ENCODE results near the gene ARRDC1.

The ARRDC1 gene

DNA sequence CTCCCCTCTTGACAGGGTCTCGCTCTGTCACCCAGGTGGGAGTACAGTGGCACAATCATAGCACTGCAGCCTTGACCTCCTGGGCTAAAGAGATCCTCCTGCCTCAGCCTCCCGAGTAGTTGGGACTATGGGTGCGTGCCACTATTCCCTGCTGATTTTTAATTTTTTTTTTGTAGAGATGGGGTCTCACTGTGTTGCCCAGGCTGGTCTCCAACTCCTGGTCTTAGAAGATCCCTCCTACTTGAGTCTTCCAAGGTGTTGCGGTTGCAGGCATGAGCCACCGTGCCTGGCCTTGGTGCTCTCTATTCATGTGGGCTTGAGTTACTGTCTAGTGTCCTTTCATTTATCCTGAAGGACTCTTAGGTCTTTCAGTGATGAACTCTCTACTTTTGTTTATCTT lies 37.4 kb downstream of the ARRDC1 start:
- DNase-seq, result no peak

DNA sequence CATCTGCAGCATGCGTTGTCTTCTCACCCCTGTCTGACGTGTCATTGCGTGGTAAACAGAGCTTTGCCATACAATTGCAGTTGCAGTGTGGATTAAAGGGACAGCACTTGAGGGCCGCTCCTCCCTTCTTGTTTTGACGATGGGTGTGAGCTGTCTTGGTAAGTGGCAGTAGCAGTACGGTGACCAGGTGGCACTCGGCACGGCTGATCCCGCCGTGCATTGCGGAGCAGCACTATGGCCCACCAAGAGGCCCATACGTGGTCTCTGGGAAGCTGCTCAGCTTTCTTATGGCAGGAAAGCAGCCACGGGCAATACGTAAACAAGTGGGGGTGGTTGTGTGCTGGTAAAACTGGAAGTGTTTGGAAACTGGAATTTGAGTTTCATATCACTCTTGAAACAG lies 38.4 kb downstream of the ARRDC1 start:
- no peak for DNase-seq

DNA sequence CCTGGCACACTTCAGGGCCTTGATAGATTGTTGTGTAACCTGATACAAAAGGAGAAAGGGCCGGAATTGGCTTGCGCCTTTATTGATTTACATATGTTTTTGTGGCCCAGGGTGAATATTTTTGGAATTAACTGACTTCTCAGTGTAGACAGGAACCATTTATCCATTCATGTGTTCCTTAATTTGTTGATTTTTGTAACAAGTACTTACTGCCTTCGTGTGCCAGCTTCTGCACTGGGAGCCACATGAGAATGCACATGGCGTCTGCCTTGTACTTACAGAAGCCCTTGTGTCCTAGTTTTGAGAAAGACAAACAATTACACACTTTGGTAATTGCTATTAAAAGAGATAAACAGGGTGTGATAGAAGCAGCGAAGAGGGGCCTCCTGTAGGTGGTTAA lies 39.7 kb downstream of the ARRDC1 start:
- no peak for DNase-seq

DNA sequence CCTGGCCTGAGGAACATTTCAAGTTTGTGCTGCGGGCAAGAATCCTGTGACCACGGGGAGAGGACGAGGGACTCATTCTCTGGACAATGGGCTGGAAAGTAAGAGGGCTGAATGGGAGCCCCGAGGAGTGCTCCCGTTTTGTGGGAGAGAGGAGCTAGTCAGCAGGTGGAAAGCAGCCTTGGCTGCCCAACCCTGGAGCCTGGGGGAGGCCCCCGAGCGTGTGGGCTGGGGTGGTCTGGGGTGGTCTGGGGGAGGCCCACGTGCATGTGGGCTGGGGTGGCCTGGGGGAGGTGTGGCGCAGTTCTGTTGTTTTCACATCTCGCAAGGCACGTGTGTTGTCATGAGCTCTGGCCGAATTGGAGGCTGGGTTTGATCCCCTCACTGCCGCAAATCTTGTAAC lies 40.9 kb downstream of the ARRDC1 start:
- DNase-seq, result no peak

DNA sequence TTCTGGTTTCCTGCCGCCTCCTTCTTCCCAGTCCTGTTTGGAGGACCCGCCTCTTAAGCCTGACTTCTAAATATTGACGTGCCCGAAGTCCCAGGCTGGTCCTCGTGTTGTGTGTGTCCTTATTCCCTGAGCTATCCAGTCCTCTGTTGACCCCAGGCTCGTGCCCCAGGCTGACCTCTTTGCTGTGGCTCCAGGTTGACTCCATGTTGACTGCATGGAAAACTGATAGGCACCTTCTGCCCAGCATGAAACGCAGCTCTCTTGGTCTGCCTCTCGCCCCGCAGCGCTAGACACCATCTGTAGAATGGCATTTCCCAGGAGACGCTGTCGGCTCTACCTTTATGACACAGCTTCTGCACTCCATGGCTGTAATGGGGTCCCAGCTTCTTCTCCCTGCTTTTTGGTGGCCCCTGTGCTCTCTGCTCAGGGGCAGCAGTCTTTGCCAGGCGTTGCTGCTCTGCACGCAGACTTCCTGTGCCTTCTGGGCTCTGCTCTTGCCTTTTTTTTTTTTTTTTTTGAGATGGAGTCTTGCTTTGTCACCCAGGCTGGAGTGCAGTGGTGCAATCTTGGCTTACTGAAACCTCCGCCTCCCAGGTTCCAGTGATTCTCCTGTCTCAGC lies 41.7 kb downstream of the ARRDC1 start:
- DNase-seq, result no peak

DNA sequence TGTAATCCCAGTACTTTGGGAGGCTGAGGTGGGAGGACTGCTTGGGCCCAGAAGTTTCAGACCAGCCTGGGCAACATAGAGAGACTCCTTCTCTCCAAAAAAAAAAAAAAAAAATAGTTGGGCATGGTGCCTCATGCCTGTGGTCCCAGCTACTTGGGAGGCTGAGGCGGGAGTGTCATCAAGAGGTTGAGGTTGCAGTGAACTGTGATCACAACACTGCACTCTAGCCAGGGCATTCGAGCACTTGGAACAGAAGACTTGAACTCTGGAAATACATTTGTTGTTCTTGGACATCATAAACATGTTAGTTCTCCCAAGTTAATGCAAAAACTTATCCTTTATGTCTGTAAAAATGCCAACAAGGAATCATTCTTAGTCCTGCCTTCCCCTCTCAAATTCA lies 42.9 kb downstream of the ARRDC1 start:
- DNase-seq, result no peak

DNA sequence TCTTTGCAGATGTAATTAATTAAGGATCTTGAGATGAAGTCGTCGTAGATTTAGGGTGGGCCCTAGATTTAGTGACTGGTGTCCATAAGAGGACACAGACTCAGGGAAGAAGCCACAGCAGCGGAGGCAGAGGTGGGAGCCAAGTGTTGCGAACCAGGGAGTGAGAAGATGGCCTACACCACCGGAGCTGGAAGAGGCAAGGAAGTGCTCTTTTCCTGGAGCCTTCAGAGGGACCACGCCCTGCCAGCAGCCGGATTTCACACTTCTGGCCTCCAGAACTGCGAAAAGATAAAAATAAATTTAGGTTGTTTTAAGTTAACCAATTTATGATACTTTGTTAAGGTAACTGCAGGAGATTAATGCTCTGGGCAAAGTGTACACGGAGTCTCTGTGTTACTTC lies 44.1 kb downstream of the ARRDC1 start:
- DNase-seq, result no peak

DNA sequence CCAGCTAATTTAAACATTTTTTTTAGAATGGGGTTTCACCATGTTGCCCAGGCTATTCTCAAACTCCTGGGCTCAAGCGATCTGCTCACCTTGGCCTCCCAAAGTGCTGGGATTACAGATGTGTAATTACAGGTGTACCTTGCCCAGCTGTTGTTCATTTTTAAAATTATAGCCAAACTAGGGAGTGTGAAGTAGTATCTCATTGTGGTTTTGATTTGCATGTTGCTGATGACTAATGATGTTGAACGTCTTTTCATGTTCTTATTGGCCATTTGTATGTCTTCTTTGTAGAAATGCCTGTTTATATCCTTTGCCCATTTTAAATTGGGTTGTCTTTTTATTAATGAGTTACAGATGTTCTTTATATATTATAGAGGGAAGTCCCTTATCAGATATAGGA lies 44.8 kb downstream of the ARRDC1 start:
- no peak for DNase-seq

DNA sequence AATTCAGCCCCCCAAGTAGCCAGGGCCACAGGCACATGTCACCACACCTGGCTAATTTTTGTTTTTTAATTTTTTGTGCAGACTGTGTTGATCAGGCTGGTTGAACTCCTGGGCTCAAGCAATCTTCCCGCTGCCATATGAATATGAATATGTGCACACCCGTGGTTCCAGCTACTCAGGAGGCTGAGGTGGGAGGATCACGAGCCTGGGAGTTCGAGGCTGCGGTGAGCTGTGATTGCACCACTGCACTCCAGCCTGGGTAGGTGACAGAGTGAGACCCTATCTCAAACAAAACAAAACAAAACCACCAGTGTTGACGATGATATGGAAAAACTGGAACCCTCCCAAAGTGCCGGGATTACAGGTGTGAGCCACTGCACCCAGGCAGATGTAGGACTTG lies 45.3 kb downstream of the ARRDC1 start:
- DNase-seq, result no peak

DNA sequence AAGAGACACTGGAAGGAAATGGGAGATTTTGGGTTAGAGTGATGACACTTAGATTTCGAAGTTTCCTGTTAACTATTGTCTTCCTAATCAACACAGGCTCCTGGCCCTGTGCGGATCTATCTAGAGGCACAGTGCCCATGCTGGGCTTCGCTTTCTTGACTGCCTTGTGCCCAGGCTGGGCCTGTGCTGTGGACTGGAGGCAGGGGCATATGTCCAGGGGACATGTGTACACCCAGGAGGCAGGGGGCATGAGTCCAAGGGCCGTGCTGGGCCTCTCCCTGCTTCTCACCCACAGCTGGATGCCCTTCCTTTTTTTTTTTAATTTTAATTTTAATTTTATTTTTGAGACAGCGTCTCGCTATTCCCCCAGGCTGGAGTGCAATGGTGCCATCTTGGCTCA lies 50.9 kb downstream of the ARRDC1 start:
- no peak for DNase-seq

DNA sequence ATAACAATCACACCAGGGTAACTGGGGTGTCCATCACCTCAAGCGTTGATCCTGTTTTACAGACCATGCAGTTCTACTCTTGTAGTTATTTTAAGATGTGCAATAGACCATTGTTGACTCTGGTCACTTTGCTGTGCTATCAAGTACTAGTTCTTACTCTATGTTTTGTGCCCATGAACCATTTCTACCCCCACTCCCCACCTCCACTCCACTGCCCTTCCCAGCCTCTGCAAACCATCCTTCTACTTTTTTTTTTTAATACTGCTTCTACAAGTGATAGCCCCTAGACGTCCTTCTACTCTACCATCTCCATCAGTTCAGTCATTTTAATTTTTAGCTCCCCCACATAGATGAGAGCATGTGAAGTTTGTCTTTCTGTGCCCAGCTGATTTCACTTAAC lies 52.1 kb downstream of the ARRDC1 start:
- DNase-seq, result no peak

DNA sequence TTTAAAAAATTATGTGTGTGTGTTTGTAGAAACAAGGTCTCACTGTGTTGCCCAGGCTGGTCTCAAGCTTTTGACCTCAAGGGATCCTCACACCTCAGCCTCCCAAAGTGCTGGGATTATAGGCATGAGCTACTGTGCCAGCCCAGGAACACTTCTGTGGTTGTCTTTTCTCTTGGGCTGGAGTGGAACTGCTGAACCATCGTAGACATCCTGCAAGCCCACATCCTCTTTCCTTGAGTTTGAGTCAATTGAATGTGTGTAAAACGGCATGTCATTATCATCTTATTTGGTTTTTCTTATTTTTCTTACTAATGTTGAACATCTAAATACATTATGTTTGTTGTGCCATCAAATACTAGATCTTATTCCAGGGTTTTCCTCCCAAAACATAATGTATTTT lies 53.3 kb downstream of the ARRDC1 start:
- no peak for DNase-seq

DNA sequence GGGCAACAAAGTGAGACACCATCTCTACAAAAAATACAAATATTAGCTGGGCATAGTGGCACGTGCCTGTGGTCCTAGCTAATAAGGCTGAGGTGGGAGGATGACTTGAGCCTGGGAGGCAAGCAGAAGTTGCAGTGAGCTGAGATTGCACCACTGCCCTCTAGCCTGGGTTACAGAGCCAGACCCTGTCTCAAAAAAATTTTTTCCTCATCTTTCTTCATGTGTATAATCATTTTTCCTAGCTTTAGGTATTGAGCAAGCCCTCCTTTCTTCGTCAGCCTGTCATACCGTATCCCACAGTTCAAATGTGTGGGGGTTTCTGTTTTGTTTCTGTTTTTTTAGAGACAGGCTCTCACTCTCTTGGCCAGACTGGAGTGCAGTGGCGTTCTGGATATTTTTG lies 54.7 kb downstream of the ARRDC1 start:
- DNase-seq, result no peak

DNA sequence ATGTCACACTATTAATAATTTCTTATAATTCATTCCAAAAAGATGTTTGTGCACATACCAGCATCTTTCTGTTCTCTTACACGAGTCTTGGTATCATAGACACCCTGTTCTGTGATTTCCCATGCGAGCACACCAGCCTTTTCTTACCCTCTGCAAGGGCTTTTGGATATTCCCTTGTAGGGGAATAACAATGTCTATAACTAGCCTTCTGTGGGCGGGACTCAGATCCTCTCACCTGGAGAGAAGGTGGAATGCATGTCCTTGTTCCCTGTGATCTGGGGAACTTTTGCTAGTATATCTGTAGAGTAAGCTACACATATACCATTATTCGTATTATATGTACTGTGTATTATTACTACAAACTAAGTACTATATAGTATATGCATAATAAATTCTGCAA lies 58.1 kb downstream of the ARRDC1 start:
- no peak for DNase-seq

DNA sequence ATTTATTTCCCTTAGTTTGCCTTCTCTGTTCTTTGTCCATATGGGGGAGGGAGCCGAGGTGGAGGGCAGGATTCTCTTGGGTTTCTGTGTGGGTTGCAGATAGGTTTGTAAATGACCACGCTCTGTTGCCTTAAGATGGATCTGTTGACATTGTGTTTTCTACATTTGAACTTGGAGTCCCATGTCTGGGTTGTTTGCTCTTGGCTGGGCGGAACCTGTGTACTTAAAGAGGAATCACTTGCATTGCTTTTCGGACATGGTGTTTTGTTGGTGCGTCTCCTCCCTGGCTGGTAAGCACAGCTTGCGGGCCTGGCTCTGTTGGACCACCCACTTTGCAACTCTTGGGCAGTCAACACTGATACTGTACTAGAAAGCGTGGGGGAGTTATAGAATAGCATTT lies 59.2 kb downstream of the ARRDC1 start:
- DNase-seq, result no peak

Measured in SHP77 treated with DMSO at 0.1 percent for 48 hours (cell line).